Measurements from ENCODE around the gene HTT. TPM values are rescaled to one million over a fixed set of nuclear protein-coding genes. Genes with fewer than 3 reads are reported as not detected.

The HTT gene
- total RNA-seq, 2 donors from 2014 or later = 18.1 to 30.5 TPM

- Histone ChIP-seq H3K36me3 (peaks cover 42% of the 10 kb centered on the region), H3K4me1 (no peaks in the 10 kb centered on the region), H3K27me3 (no peaks in the 10 kb centered on the region), H3K4me3 (no peak overlapping the region), H3K27ac (no peak overlapping the region), H3K9me3 (no peaks in the 10 kb centered on the region)
- TF ChIP-seq CTCF (IDR thresholded peaks at IDR 0.05) = no peak
- no peak for DNase-seq (ENCODE audit: low spot score)
These were observed 103.9 kb downstream of the HTT start for GRCh38 chr4:3178351-3178750.

GRCh38 chr4:3179126-3179706 is 104.7 kb downstream of the HTT start:
- H3K27ac ChIP-seq = no peak overlapping the region
- H3K4me1 ChIP-seq = no peaks in the 10 kb centered on the region
- H3K9me3 ChIP-seq = no peaks in the 10 kb centered on the region
- no peak overlapping the region for H3K4me3 ChIP-seq
- no peak for DNase-seq (ENCODE audit: low spot score)
- peaks cover 46% of the 10 kb centered on the region for H3K36me3 ChIP-seq
- no peaks in the 10 kb centered on the region for H3K27me3 ChIP-seq
- no peak for TF ChIP-seq CTCF (IDR thresholded peaks at IDR 0.05)

- no peak for DNase-seq (ENCODE audit: low spot score)
- H3K27ac ChIP-seq = no peak overlapping the region
- peaks cover 51% of the 10 kb centered on the region for H3K36me3 ChIP-seq
- no peaks in the 10 kb centered on the region for H3K4me1 ChIP-seq
- TF ChIP-seq CTCF (IDR thresholded peaks at IDR 0.05) = no peak
- H3K9me3 ChIP-seq = no peaks in the 10 kb centered on the region
- no peaks in the 10 kb centered on the region for H3K27me3 ChIP-seq
- H3K4me3 ChIP-seq = no peak overlapping the region
These were observed 108.5 kb downstream of the HTT start for GRCh38 chr4:3183008-3183407.

GRCh38 chr4:3184725-3185124 is 110.2 kb downstream of the HTT start:
- no peak overlapping the region for H3K27ac ChIP-seq
- TF ChIP-seq CTCF (IDR thresholded peaks at IDR 0.05) = no peak
- H3K27me3 ChIP-seq = no peaks in the 10 kb centered on the region
- H3K36me3 ChIP-seq = peaks cover 54% of the 10 kb centered on the region
- no peaks in the 10 kb centered on the region for H3K9me3 ChIP-seq
- H3K4me3 ChIP-seq = no peak overlapping the region
- no peak for DNase-seq (ENCODE audit: low spot score)
- H3K4me1 ChIP-seq = no peaks in the 10 kb centered on the region

- Histone ChIP-seq H3K9me3 (no peaks in the 10 kb centered on the region), H3K27ac (no peak overlapping the region), H3K36me3 (peaks cover 58% of the 10 kb centered on the region), H3K4me1 (no peaks in the 10 kb centered on the region), H3K4me3 (no peak overlapping the region), H3K27me3 (no peaks in the 10 kb centered on the region)
- no peak for TF ChIP-seq CTCF (IDR thresholded peaks at IDR 0.05)
- peak; percentile 47 for DNase-seq (ENCODE audit: low spot score)
These were observed 112.1 kb downstream of the HTT start for GRCh38 chr4:3186609-3187008.

GRCh38 chr4:3188118-3188517 is 113.6 kb downstream of the HTT start:
- peaks cover 45% of the 10 kb centered on the region for H3K36me3 ChIP-seq
- no peaks in the 10 kb centered on the region for H3K9me3 ChIP-seq
- H3K27ac ChIP-seq = no peak overlapping the region
- H3K4me3 ChIP-seq = no peak overlapping the region
- TF ChIP-seq CTCF (IDR thresholded peaks at IDR 0.05) = no peak
- no peaks in the 10 kb centered on the region for H3K4me1 ChIP-seq
- DNase-seq (ENCODE audit: low spot score) = peak; percentile 38
- no peaks in the 10 kb centered on the region for H3K27me3 ChIP-seq
